Stimulated activated CD8-positive, alpha-beta memory T cell treated with anti-CD3 and anti-CD28 coated beads, Interleukin-12 subunit alpha, Interleukin-12 subunit beta, amount 100 ng/mL, for 1 hour (primary cell): ENCODE data around the gene OLFM2.
"Not testable (repeated sequence)": the region's sequence is repeated elsewhere in the genome, so short reads cannot be mapped to it uniquely, and the experiment has no call there.

Experiments
- DNase-seq: peaks from one replicate; pipeline ENCODE4 v3.0.0-alpha.2; 2020; ENCODE audit warnings: low read depth

Gene OLFM2

GRCh38 chr19:9936326-9937000 lies at the start of gene OLFM2:
Gene OLFM2, minus strand, starts transcription at chr19:9936515. Its CDS starts 149 bp downstream, at chr19:9936366.
- DNase-seq, result no peak

DNA sequence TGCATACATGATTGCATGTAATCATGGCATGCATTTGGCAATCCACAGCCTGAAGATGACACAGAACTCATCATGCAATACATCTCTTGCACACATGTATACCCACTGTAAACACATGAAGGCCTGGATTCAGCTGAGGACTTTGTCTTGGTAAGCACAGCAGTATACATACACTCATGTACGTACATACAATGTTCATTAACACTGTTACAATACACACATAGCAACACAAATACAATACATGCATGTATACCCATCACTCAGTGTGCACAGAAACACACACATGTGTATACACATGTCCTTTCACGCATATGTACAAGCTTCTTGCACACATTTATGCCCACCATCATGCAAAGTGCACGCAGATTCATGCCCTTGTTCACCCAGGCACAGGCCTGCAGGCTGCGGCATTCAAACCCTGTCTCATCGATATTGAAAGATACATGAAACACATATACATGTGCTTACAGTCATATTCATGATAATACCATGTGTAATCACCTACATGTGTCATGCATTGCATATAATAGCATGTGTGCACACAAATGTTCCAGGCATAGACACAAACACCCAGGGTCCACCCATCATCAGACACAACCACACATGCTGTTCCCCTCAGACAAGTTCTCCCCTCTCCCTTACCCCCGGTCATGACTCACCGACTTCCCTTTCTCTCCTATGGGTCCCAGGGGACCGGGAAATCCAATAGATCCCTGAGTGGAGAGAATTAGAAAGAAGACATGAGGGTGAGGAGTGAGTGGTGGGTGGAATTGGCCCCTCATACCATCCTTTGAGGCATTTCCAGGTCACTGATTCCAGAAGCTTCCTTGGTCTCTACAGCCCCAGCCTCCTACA lies 45.3 kb upstream of the OLFM2 start:
- DNase-seq, result no peak

GRCh38 chr19:9972103-9972502 lies 35.8 kb upstream of the OLFM2 start:
- no peak for DNase-seq

DNA sequence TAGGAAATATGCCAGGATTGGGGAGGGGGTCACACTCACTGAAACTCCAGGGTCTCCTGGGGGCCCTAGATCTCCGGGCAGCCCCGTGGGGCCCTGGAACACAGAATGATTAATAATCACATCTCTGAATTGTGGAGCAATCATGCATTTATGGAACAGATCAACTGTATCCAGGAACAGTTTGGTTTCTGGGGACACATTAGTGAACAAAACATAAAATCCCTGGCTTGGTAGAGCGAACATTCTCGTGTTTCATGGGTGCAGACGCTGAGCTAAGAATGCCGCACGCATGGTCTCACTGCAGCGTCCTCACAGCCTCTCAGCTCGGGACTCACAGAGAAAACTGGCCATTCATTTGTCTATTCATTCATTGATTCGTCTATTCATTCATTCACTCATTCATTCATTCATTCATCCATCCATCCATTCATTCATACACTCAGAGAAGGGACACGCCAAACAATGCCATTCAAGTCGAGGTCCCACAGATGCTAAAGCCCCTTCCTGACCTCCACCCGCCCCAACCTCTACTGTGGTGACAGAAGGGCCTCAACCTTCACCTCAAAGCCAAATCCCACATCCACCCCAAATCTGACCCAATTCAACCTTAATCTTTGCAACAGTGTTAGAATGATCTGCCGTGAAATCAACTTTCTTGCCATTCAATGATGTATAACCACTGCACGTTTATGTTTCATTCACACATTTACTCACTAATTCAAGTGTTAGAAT lies 35.0 kb upstream of the OLFM2 start:
- no peak for DNase-seq

DNA sequence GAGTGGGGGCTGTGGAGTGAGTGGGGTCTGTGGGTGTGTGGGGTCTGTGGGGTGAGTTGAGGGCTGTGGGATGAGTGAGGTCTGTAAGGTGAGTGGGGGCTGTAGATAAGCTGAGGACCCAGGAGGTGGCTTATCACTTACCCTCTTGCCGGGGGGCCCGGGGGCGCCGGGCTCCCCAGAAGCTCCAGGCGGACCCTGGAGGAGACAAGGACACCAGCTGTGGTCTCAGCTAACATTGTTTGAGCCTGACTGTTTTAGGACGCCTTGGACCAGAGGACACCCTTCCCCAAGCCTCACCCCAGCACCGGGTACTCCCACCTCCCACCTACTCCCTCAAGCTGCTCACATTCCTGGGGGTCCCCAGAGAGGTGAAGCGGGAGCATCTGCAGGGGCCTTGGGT lies 34.2 kb upstream of the OLFM2 start:
- DNase-seq, result no peak

DNA sequence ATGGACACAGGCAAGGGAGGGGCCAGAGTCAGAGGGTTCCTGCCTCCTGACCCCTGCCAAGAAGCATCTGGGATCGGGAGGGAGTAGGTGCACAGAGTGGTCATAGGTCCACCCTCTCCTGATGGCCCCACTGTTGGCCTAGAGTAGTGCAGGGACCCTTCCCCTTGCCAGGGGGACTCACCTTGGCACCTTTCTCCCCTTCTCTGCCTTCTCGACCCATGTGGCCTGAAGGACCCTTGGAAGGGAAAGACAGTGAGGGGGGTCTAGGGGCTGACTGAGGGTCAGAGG lies 33.3 kb upstream of the OLFM2 start:
- no peak for DNase-seq

DNA sequence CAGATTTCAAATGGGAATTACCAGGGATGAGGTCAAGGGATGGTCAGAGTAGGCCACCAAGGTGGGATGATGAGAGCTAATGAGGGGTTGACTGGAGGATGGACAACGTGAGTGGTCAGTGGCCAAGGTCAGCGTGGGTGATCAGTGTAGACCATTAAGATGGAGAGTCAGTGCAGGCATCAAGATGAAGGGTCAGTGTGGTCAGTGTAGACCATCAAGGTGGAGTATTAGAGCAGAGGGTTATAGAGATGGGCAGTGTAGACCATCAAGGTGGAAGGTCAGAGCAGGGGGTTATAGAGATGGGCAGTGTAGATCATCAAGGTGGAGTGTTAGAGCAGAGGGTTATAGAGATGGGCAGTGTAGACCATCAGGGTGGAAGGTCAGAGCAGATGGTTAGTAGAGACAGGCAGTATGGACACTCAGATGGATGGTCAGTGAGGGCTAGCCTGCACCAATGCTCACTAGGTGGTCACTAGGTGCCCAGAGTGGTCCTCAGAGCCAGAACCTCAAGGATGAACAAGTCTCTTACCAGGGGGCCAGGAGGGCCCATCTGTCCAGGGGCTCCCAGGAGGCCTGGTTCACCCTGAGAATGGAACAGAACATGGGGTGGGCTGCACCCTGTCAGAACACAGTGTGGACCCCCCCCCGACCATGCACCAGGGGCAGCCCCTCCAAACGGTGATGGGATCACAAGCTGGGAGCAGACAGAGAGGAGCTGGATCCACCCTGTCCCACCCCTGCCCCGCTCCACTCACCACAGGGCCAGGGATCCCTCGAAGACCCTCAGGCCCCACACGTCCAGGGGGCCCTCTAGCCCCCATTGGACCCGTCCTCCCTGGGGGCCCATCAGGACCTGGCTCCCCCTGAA lies 32.7 kb upstream of the OLFM2 start:
- DNase-seq, result no peak

DNA sequence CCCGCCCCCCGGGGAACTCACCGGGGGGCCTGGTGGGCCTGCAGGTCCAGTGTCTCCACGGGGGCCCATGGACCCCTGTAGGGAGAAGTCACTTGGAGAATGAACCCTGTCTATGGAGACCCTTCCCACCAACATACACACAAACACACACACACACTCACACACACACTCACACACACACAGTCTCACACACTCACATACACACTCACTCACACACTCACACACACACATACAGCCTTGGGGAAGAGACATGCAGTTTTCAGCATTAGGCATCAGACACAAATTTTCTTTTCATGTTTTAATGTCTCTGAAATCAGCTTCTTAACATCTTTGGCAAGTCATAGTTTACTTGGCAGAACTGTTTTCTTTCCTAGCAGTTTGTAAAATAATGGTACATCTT lies 31.0 kb upstream of the OLFM2 start:
- no peak for DNase-seq

DNA sequence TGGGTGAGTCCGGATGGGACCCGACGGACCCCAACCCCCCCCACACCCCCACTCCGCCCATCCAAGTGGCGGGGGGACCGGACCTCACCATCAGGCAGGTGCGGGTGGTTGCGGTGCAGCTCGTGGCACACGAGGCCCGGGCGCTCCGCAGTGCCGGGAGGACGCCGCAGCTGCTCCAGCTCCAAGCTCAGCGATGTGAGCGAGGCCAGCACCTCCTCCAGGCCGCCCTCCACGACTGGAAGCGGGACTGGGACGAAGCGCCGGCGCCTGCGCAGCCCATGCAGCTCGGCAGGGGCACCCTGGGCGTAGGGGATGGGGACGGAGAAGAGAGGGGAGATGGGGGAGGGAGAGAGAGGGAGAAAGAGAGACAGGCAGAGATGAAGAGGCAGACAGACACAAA lies 30.1 kb upstream of the OLFM2 start:
- DNase-seq, result no peak

- DNase-seq, result no peak
Measured at GRCh38 chr19:9966024-9966423, 29.7 kb upstream of the OLFM2 start.

- no peak for DNase-seq
Measured at GRCh38 chr19:9962623-9963290, 26.4 kb upstream of the OLFM2 start.

- no peak for DNase-seq
Measured at GRCh38 chr19:9961103-9961502, 24.8 kb upstream of the OLFM2 start.

GRCh38 chr19:9958379-9958821 lies 22.1 kb upstream of the OLFM2 start:
- DNase-seq, result no peak

GRCh38 chr19:9956956-9957355 lies 20.6 kb upstream of the OLFM2 start:
- no peak for DNase-seq

DNA sequence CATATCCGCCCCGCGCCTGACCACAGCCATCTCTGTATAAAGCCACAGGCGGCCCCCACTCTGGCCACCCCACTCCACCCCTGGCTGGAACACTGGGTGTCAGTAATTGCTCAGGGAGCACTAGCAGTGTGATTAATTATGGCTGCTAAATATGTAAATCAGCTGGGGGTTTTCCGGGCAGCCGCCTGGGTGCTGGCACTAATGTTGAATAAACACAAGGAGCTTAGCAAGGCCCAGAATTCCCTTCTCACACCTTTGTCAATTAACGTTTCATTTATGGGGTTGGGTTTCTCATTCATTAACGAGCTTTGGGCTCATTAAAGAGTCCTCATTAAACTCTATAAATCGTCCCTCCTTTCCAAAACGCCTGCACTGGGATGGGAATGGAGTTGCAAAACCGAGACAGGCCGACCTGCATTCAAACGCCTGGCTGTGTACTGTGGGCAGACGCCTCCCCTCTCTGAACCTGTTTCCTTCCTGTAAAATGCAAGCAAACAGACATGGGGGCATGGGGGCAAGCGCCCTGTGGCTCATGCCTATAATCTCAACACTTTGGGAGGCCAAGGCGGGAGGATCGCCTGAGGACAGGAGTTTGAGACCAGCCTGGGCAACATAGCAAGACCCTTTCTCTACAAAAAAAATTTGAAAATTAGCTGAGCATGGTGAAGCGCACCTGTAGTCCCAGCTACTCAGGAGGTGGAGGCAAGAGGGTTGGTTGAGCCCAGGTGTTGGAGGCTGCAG lies 17.7 kb upstream of the OLFM2 start:
- no peak for DNase-seq

- DNase-seq, result no peak
Measured at GRCh38 chr19:9952276-9952675, 16.0 kb upstream of the OLFM2 start.

- no peak for DNase-seq
Measured at GRCh38 chr19:9947441-9947840, 11.1 kb upstream of the OLFM2 start.

DNA sequence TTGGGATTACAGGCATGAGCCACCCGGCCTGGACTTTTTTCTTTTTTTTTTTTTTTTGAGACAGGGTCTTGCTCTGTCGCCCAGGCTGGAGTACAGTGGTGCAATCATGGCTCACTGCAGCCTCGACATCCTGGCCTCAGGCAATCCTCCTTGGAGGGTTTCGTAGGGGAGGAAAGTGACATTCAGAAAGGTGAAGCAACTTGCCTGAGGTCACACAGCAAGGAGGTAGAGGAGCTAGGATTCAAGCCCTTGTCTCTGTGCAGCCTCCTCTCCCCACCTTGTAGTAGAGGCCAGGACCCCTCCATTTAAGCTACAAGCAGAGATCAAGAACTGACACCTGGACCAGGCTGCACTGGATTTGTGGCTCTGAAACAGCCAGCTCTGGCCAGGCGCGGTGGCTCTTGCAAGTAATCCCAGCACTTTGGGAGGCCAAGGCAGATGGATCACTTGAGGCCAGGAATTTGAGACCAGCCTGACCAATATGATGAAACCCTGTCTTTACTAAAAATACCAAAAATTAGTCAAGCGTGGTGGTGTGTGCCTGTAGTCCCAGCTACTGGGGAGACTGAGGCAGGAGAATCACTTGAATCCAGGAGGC lies 10.3 kb upstream of the OLFM2 start:
- not testable (repeated sequence) for DNase-seq

- DNase-seq, result no peak
Measured at GRCh38 chr19:9945319-9945966, 9.1 kb upstream of the OLFM2 start.

DNA sequence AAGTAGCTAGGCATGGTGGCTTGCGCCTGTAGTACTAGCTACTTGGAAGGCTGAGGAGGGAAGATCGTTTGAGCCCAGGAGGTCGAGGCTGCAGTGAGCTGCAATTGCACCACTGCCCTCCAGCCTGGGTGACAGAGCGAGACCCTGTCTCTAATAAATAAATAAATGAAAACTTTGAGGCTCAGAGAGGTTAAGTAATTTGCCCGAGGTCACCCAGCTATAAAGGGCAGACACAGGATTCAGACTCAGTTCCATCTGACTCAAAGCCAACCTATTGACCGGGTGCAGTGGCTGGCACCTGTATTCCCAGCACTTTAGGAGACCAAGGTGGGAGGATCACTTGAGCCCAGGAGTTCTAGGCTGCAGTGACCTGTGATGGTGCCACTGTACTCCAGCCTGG lies 7.4 kb upstream of the OLFM2 start:
- no peak for DNase-seq
